RWPE1 (cell line): ENCODE results near the gene RIPOR3.
"Not testable (repeated sequence)": the region's sequence is repeated elsewhere in the genome, so short reads cannot be mapped to it uniquely, and the experiment has no call there.

Experiments
- CTCF ChIA-PET: fragments of 350-600 bp; sonication (Branson Sonifier 250); formaldehyde crosslinking; extraction: SDS; loops from one replicate; lab custom pipeline; 2021; lab: Yijun Ruan, JAX
- POLR2A ChIA-PET: fragments of 400-600 bp; formaldehyde crosslinking; extraction: SDS; loops from one replicate; lab custom pipeline; 2020; ENCODE audit warnings: antibody characterized with exemption; ENCODE audit not compliant: low non-redundant PET; lab: Yijun Ruan, JAX
- DNase-seq: peaks from one replicate; pipeline ENCODE4 v3.0.0; 2012; ENCODE audit warnings: low spot score
- H3K27ac ChIP-seq: fragments of 450-650 bp; 2 replicates; pipeline ENCODE4 v1.5.1; 2017
- CTCF ChIP-seq: fragments of 450-650 bp; conservative IDR thresholded peaks from 2 replicates; pipeline ENCODE4 v1.5.1; 2017; ENCODE audit warnings: low read depth, mild to moderate bottlenecking

The RIPOR3 gene

DNA sequence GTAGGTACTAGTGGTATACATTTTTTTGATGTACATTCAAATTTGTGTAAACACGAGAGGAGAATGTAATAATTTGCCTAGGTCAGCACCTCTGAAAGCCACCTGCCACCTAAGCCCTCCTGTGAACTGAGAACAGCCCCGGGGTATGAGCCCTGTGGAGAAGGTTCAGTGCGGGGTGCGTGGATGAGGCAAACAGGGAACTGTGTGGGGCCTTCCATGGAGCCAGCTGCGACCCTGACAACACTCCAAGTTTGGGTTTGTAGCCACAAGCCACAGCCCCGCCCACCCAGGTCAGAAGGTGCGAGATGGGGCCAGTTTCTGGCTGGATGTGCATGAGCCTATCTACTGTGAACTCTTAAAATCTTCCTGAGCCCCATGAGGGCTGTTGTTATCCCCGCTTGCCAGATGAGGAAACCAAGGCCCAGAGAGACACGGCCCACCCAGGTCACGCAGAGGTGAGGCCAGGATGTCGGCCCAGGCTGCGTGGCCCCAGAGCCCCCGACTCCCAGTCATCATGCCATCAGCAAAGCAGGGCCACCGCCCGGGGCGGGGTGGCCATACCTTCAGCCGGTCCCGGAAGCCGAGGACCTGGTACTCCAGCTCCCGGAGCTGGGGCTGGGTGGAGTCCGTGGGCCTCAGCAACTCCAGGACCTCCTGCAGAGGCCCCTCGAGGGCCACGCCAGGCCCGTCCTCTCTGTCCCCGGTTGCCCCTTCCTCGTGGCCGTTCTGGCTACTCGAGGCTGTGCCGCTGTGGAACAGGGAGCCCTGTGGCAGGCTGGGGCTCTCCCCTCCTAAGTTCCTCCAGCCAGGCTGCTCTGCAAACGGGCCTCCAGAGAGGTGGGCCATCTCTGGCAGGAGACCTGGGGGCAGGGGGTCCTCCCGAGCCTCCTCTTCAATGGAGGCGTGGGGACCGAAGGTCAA is 89.6 kb downstream of the RIPOR3 start:
- TF ChIP-seq CTCF, result no peak
- CTCF ChIA-PET, result interaction anchor here (1.1 kb wide), 1 partner anchor 147 kb away, joined by 3 read pairs; no protein-coding TSS in a partner anchor
- H3K27ac ChIP-seq, result no peak overlapping the region
- POLR2A ChIA-PET, result no interaction called here
- DNase-seq, result no peak

- POLR2A ChIA-PET, result no interaction called here
Observed at GRCh38 chr20:50600281-50600895, 91.0 kb downstream of the RIPOR3 start.

DNA sequence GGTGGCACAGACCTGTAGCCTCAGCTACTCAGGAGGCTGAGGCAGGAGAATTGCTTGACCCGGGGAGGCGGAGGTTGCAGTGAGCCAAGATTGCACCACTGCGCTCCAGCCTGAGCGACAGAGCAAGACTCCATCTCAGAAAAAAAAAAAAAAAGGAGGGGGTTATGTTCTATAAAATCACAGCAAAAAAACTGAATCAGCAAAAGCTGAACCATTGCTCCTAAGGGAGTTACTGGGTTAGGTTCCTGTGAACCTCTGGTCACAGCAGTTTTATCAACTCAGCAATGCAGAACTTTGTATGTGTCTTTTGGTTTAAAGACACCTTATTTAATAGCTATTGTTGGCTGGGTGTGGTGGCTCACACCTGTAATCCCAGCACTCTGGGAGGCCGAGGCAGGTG is 92.6 kb downstream of the RIPOR3 start:
- DNase-seq, H3K27ac ChIP-seq, POLR2A ChIA-PET: not testable (repeated sequence)
- CTCF ChIA-PET, result interaction anchor here (0.5 to 1.1 kb wide), 3 partner anchors 10 to 1410 kb away, joined by 3 to 6 read pairs (median 5); no protein-coding TSS in a partner anchor

More at GRCh38 chr20:50600281-50600895, 91.0 kb downstream of the RIPOR3 start:
- no peak for TF ChIP-seq CTCF
- DNase-seq, result no peak
- H3K27ac ChIP-seq, result no peak overlapping the region
- CTCF ChIA-PET, result no interaction called here

- no peak overlapping the region for H3K27ac ChIP-seq
- no peak for TF ChIP-seq CTCF
- ChIA-PET CTCF (interaction anchor here (0.6 to 1.4 kb wide), 5 partner anchors 10 to 66 kb away, joined by 3 to 6 read pairs (median 5); no protein-coding TSS in a partner anchor), POLR2A (no interaction called here)
- no peak for DNase-seq
Observed at GRCh38 chr20:50598074-50598473, 93.3 kb downstream of the RIPOR3 start.

- H3K27ac ChIP-seq, result no peak overlapping the region
- ChIA-PET CTCF (interaction anchor here (0.6 to 1.4 kb wide), 5 partner anchors 10 to 1472 kb away, joined by 3 to 7 read pairs (median 3); no protein-coding TSS in a partner anchor), POLR2A (no interaction called here)
- no peak for TF ChIP-seq CTCF
- no peak for DNase-seq
Observed at GRCh38 chr20:50597406-50597969, 93.9 kb downstream of the RIPOR3 start.

- POLR2A ChIA-PET, result no interaction called here
- H3K27ac ChIP-seq, result no peak overlapping the region; the same call in 1 of the 2 replicates
- CTCF ChIA-PET, result interaction anchor here (0.7 to 1.4 kb wide), 4 partner anchors 9 to 1472 kb away, joined by 3 to 7 read pairs (median 6); no protein-coding TSS in a partner anchor
- TF ChIP-seq CTCF, result no peak
- no peak for DNase-seq
Observed at GRCh38 chr20:50596694-50597021, 94.7 kb downstream of the RIPOR3 start.
